ENCODE results near the gene GJA5. TPM values are rescaled to one million over a fixed set of nuclear protein-coding genes. Genes with fewer than 3 reads are reported as not detected.
A peak's percentile ranks its signal among the peaks of the same experiment; 100 is the strongest.

Gene GJA5
- total and polyA plus RNA-seq, 7 donors = 1.2 to 10.8 (median 3.1) TPM; not detected in 1

DNA sequence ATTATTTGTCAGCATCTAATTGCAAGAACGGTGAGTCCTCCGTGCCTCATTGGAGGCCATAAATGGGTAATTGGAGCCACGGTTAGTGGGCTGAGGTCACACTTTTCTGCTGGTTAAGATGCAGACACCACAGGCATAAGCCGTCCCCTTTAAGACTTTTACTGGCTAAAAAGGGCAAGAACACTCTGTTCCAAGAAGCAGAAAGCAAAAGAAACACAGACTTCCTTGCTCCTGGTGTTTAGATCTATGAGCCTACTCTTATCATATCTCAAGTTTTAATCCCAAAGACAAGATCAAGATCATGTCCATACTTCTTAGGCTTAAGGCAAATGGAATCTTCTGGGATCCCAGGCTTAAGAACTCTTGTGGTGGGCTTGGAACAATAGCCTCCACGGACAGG lies 17.3 kb upstream of the GJA5 start:
- Histone ChIP-seq H3K4me3 (no peak overlapping the region), H3K4me1 (peaks cover 0 to 19% (median 6%) of the 10 kb centered on the region in 4 donors), H3K27ac (peak overlapping the region in 1 of 4 donors; percentile 18), H3K36me3 (no peaks in the 10 kb centered on the region), H3K27me3 (no peaks in the 10 kb centered on the region), H3K9me3 (no peaks in the 10 kb centered on the region)
- intact Hi-C loops (cut with DNase I) = no loop called here
- no peak for DNase-seq
- WGBS, 2 donors = 47 to 62% methylated on average over 5 of the region's 5 CpGs
- TF ChIP-seq, protein P1, sequence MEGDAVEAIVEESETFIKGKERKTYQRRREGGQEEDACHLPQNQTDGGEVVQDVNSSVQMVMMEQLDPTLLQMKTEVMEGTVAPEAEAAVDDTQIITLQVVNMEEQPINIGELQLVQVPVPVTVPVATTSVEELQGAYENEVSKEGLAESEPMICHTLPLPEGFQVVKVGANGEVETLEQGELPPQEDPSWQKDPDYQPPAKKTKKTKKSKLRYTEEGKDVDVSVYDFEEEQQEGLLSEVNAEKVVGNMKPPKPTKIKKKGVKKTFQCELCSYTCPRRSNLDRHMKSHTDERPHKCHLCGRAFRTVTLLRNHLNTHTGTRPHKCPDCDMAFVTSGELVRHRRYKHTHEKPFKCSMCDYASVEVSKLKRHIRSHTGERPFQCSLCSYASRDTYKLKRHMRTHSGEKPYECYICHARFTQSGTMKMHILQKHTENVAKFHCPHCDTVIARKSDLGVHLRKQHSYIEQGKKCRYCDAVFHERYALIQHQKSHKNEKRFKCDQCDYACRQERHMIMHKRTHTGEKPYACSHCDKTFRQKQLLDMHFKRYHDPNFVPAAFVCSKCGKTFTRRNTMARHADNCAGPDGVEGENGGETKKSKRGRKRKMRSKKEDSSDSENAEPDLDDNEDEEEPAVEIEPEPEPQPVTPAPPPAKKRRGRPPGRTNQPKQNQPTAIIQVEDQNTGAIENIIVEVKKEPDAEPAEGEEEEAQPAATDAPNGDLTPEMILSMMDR (IDR thresholded peaks at IDR 0.05) = no peak
- TF ChIP-seq POLR2A (IDR thresholded peaks at IDR 0.05) (no peak), POLR2AphosphoS5 (IDR thresholded peaks at IDR 0.05) (no peak), EP300 (IDR thresholded peaks at IDR 0.05) (no peak)

DNA sequence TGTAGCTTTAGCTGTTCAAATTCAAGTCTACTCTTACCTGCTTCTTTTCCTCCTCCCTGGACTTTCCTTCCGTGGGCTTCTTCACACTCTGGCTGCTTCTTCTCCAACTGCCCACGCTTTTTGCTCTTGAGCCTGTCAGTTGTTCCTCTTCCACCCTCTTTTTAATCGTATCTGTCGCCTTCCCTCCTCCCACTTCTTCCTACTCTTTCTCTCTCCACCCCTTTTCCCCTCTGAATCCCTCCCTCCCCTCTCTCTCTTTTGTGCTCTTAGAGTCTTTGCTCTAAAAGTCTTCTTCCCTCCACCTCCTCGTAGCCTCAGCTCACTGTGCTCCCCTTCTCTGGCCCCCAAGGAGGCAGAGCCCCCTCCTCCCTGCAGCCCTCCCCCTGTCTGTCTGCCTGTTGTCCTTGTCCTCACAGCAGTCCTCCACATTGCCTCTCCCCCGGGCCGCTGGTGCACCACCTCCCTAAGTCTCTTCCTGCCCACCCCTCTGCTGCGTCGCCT lies 12.9 kb upstream of the GJA5 start:
- H3K4me1 ChIP-seq = peaks cover 0 to 39% (median 15%) of the 10 kb centered on the region in 4 donors
- 48 to 55% methylated on average over 9 of the region's 9 CpGs for WGBS, 2 donors

DNA sequence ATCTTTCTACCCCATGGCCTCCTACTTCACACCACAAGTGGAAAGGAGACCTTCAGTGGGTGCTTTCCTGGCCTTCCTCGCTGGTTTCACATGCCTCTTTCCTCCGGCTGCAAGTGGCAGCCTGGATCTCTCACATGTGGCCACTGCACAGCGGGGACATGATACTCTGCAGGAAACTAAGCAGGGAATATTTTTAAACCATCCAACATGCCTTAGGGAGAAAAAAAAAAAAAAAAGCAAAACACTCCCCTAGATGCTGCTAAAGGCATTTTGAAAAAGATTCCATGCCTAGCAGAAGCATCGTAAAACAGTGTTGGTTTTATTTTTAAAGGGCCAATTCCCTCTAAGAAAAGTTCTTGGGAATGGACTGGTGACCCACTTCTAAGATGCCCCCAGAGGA lies 12.2 kb upstream of the GJA5 start:
- no peak for TF ChIP-seq POLR2AphosphoS5 (IDR thresholded peaks at IDR 0.05)
- TF ChIP-seq, protein P1 (IDR thresholded peaks at IDR 0.05) = no peak
- no peak for TF ChIP-seq POLR2A (IDR thresholded peaks at IDR 0.05)
- H3K27ac ChIP-seq = peak overlapping the region in 2 of 4 donors; percentile 29 to 33
- peak overlapping the region in 1 of 4 donors; percentile 1 for H3K4me3 ChIP-seq
- WGBS, 2 donors = 66 to 69% methylated on average over 4 of the region's 4 CpGs
- no peaks in the 10 kb centered on the region for H3K9me3 ChIP-seq
- peaks cover 0 to 39% (median 15%) of the 10 kb centered on the region in 4 donors for H3K4me1 ChIP-seq
- DNase-seq = no peak
- no peaks in the 10 kb centered on the region for H3K36me3 ChIP-seq
- intact Hi-C loops (cut with DNase I) = no loop called here
- H3K27me3 ChIP-seq = no peaks in the 10 kb centered on the region

More for the DNA sequence above, 12.9 kb upstream of the GJA5 start:
- peak overlapping the region in 2 of 4 donors; percentile 12 to 33 for H3K27ac ChIP-seq
- H3K36me3 ChIP-seq = no peaks in the 10 kb centered on the region
- no peaks in the 10 kb centered on the region for H3K27me3 ChIP-seq
- TF ChIP-seq EP300 (IDR thresholded peaks at IDR 0.05) (no peak), POLR2A (IDR thresholded peaks at IDR 0.05) (no peak), POLR2AphosphoS5 (IDR thresholded peaks at IDR 0.05) (no peak)
- TF ChIP-seq, protein P1 (IDR thresholded peaks at IDR 0.05) = no peak
- H3K9me3 ChIP-seq = no peaks in the 10 kb centered on the region
- no peak for DNase-seq
- intact Hi-C loops (cut with DNase I) = no loop called here
- no peak overlapping the region for H3K4me3 ChIP-seq

DNA sequence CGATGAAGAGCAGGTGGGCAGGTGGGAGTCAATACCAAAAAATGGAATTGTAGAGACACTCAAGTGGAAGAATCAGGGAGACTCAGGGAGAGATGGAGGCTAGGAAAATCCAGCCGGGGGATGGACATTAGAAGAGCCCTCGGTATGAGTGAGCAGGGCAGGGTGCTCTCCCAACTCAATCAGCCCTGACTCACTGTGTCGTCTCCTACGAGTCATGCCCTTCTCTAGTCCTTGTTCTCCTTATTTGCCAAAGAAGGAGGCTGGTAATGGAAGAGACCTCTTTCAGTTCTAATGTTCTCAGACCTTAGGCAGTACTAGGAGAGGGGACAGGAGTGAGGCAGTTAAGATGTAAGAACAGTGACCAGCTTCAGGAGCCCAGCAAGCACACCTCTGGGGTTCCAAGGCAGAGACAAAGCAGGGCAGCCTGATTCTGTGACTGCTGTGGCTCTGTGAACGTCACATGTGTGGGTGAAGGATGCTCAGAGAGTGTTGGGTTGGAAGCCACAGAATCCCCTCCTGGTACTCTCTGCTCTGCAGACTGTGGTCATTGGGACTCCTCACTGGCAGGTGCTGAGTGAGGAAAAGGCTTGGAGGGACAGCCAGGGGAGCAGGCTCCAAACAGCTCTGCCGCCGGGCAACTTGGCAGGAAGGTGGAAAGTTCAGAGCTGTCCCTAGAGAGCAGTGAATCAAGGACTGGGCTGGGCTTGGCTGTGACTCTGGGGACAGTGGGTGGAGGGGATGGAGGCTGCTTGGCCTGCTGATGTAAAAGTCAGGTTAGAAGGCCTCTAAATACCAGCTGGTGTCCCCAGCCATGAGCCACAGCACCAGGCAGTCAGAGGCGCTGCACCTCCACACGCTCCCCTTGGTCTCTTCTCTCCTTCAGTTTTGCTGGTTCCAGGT lies 11.1 kb upstream of the GJA5 start:
- Histone ChIP-seq H3K36me3 (no peaks in the 10 kb centered on the region), H3K27me3 (no peaks in the 10 kb centered on the region), H3K4me3 (peak overlapping the region in 1 of 4 donors; percentile 1), H3K4me1 (peaks cover 0 to 39% (median 15%) of the 10 kb centered on the region in 4 donors), H3K9me3 (no peaks in the 10 kb centered on the region), H3K27ac (peak overlapping the region in 3 of 4 donors; percentile 17 to 33 (median 29))
- TF ChIP-seq POLR2AphosphoS5 (IDR thresholded peaks at IDR 0.05) = no peak
- no peak for TF ChIP-seq POLR2A (IDR thresholded peaks at IDR 0.05)
- no peak for TF ChIP-seq EP300 (IDR thresholded peaks at IDR 0.05)
- TF ChIP-seq, protein P1 (IDR thresholded peaks at IDR 0.05) = no peak
- intact Hi-C loops (cut with DNase I) = no loop called here
- no peak for DNase-seq
- 76 to 79% methylated on average over 10 of the region's 10 CpGs for WGBS, 2 donors
